HG02610 (cell line): ENCODE data around the gene CLDN18.
A peak's percentile ranks its signal among the peaks of the same experiment; 100 is the strongest.

Experiments used
- ATAC-seq: cut with Tn5 transposase; IDR thresholded peaks from one replicate; pipeline ENCODE4 v1.9.1; 2021; ENCODE audit warnings: mild to moderate bottlenecking, moderate library complexity; ENCODE audit not compliant: unreplicated experiment

CLDN18 gene

DNA sequence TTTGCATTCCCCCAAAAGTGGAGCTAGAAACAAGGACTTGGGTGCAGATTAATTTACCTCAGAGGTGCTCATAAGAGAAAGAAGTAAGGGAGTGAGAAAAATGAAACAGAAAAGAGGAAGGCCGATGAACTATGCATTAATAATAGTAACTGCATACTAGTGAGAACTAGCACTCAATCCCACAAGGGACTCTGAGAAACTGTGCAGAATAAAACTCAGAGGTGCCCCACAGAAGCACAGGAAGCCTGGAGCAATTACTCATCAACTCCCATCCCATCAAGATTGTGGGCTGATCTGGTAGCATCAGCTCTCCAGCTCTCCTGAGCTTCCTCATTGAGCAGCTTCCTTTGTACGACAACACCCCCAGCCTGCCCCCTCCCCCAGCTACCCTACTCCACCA lies 50.8 kb downstream of the CLDN18 start:
- ATAC-seq: peak; percentile 70

- no peak for ATAC-seq
Observed at GRCh38 chr3:138062037-138062436, 52.1 kb downstream of the CLDN18 start.

DNA sequence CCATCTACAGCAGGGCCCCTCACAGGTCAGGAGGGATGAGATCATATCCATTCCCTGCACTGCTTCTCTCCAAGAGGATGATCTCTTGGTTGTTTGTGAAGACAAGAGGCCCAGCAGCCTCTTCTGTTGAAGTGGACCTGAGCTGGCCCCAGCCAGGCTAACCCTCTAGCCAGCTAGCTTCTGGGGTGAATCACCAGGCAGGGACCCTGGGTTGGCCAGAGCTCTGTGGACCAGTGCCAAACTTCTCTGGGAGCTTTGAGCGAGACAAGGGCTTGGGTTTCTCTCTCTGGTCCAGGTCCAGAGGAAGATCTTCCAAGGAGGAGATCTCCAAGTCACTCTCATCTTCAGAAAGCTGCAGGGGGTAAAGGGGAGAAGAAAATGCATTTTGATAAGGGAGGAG lies 52.7 kb downstream of the CLDN18 start:
- ATAC-seq: no peak

GRCh38 chr3:138063416-138063815 lies 53.5 kb downstream of the CLDN18 start:
- ATAC-seq: no peak

- peak; percentile 27 for ATAC-seq
Observed at GRCh38 chr3:138065949-138066348, 56.0 kb downstream of the CLDN18 start.

DNA sequence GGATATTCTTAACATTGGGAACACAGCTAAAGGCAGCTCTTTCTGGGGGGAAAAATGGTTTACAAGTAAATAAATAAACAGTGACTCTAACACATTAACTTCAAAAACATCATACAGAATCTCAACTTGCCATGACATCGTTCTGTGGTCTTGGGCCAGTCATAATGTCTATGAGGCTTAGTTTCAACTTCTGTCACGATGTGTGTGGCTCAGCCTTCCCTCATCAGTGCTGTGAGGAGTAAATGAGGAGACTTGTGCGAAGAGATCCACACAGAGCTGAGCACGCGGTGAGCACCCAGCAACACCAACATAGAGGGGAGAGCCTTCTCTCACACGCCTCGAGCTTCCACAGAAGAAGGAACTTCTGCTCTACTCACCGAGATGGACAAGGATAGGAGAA lies 56.4 kb downstream of the CLDN18 start:
- ATAC-seq: peak; percentile 97

GRCh38 chr3:138066972-138067371 lies 57.0 kb downstream of the CLDN18 start:
- ATAC-seq: no peak

DNA sequence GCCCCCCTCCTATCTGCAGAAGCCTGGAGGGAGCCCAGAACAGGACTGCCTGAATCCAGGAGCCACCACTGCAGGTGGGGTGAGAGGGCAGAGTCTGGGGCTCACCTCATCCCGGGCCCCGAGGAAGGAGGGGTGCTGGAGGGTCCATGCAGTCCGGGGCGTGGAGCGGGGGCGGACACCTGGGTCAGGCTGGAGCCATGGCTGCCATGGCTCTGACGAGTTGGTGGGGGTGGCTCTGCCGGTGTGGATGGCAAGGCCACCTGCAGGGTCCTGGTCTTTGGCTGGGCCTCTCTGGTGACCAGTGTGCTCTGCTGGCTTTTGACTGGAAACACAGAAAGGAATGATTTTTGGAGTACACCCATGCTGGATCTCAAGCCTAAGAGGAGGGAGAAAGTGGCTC lies 58.1 kb downstream of the CLDN18 start:
- no peak for ATAC-seq

DNA sequence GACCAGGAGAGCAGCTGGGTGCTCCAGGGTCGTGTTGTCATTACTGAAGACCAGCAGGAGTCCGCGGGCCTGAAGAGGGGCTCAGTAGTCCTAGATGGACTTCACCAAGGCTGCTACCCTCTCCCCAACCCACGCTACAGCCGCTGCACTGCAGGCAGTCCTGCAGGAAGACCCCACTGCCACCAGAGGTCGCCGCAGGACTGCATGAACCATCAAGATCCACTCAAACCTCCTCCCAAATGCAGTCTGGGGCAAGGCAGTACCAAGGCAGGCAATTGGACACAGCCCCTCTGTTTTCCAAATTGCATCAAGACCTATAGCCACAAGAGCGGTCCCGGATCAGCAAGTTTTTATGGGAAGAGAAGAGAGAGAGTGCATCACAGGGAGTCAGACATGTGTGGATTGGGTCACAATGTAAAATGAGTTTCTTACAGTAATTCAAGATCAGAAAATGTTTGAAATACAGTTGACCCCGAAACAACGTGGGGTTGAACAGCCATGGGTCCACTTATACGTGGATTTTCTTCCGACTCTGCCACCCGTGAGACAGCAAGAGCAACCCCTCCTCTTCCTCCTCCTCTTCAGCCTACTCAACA lies 58.7 kb downstream of the CLDN18 start:
- ATAC-seq: peak; percentile 52

DNA sequence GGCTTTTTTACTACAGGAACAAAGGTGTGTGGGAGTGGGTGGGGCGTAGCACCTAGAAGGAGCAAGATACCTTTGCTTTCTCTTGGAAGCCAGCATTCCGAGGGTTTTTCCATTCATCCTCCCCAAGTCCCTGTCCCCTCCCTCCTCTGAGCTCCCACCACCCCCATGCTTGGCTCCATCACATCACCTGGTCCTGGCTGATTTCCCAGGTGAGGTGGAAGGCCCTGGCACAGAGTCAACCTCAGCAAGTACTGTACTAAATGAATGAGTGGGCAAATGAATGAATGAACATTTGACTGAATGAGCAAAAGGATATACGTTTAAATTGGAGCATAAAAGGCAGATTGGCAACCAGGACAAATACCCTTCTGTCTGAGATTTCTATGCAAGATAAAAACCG lies 60.0 kb downstream of the CLDN18 start:
- no peak for ATAC-seq

GRCh38 chr3:138072796-138073195 lies 62.8 kb downstream of the CLDN18 start:
- no peak for ATAC-seq

DNA sequence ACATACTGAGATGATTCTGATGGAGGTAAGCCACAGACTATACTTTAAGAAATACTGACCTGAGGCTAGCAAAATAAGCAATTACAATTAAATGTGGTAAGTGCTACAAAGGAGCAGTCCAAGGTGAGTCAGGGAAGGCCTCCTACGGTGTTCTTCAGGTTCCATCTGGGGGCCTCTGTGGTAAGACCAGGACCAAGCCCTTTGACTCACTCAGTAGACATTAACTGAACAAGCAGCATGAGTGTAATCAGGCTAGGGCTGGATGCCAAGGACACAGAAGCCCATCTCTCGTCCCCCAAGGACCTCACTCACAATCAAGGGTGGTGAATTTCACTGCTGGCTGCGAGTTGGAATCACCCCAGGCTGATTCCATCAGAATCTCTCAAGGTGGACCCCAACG lies 68.1 kb downstream of the CLDN18 start:
- no peak for ATAC-seq

DNA sequence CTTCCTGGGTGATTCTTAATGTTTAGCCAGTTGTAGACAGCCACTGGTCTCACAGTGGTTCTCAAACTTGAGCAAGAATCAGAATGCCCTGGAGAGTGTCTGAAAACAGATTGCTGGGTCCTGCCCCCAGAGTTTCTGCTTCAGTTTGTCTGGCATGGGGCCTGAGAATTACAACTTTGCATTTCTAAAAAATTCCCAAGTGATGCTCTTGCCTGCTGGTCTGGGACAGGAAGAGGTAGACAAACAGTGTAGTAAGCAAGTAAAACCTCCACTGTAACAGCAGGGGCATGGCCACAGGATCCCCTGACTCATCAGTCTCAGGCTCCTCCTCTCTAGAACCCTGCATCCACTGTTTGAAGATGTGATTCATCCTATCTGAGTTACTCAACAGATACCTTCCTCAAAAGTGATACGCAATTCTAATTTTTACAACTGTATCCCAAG lies 69.0 kb downstream of the CLDN18 start:
- ATAC-seq: no peak

- no peak for ATAC-seq
Observed at GRCh38 chr3:138079901-138080300, 69.9 kb downstream of the CLDN18 start.

DNA sequence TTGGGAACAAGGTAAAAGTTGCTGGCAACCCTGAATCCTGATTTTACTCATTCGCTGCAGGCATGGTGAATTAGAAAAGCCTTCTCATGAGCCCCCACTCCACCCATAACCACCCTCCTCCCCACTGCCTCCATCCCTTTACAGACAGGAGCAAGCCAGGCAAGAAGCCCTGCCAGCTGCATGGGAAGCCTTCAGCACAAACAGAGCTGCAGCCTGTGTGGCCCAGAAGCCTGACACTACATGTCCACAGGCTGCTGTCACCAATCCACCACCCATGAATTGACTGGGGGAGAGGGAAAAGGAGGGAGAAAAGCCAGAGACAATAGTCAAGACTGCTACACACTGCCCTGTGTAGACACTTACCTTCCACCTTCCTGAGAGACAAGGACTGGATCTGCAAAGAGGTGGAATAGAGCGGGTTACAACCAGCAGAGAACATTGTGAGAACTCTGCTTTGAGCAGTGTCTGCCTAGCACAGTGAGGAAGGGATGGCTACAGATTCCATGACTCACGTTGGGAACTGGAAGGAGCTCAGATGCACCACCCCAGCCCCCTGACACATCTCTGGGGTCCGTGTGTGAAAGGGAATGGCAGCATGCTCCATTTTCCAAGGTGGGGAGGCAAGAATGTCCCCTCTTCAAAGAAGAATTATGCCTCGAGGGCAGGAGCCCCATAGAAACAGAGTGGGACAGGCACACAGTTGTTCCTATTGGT lies 71.6 kb downstream of the CLDN18 start:
- ATAC-seq: no peak

- ATAC-seq: peak; percentile 55
Observed at GRCh38 chr3:138082085-138082991, 72.4 kb downstream of the CLDN18 start.

DNA sequence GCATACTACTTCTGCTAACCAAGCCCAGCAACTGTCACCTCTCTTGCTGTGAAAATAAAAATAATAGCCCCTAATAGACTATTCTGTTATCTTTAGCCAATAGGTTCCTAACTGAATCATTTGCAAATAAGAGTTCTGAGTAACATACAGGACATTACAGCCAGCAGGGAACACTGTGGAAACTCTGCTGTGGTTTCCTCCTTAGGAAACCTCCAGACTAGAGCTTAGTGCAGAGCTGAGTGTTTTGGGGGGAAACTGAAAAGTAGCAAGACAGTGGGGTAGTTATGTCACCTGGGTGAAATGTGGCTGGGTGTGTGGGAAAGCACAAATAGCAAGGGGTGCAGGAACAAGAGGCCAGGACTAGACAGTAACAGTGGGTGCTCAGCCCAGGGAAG lies 73.0 kb downstream of the CLDN18 start:
- peak; percentile 28 for ATAC-seq
